ENCODE results near the gene UBE2QL1.
"Not testable (repeated sequence)": the region's sequence is repeated elsewhere in the genome, so short reads cannot be mapped to it uniquely, and the experiment has no call there.

The UBE2QL1 gene

GRCh38 chr5:6510973-6511372 is 62.3 kb downstream of the UBE2QL1 start:
- DNase-seq (ENCODE audit: low read depth) = no peak
- H3K4me3 ChIP-seq (ENCODE audit: low read depth, low read length) = no peak overlapping the region

GRCh38 chr5:6515812-6516211 is 67.2 kb downstream of the UBE2QL1 start:
- not testable (repeated sequence) for DNase-seq (ENCODE audit: low read depth); H3K4me3 ChIP-seq (ENCODE audit: low read depth, low read length)

- DNase-seq (ENCODE audit: low read depth) = no peak
- H3K4me3 ChIP-seq (ENCODE audit: low read depth, low read length) = no peak overlapping the region
Measured at GRCh38 chr5:6516823-6517222, 68.2 kb downstream of the UBE2QL1 start.

- H3K4me3 ChIP-seq (ENCODE audit: low read depth, low read length) = no peak overlapping the region
- DNase-seq (ENCODE audit: low read depth) = no peak
Measured at GRCh38 chr5:6517510-6517909, 68.9 kb downstream of the UBE2QL1 start.

- no peak for DNase-seq (ENCODE audit: low read depth)
- H3K4me3 ChIP-seq (ENCODE audit: low read depth, low read length) = no peak overlapping the region
Measured at GRCh38 chr5:6518298-6519057, 69.8 kb downstream of the UBE2QL1 start.

- no peak for DNase-seq (ENCODE audit: low read depth)
- no peak overlapping the region for H3K4me3 ChIP-seq (ENCODE audit: low read depth, low read length)
Measured at GRCh38 chr5:6520201-6520600, 71.5 kb downstream of the UBE2QL1 start.

GRCh38 chr5:6522331-6522730 is 73.7 kb downstream of the UBE2QL1 start:
- no peak overlapping the region for H3K4me3 ChIP-seq (ENCODE audit: low read depth, low read length)
- DNase-seq (ENCODE audit: low read depth) = no peak

GRCh38 chr5:6522923-6523322 is 74.3 kb downstream of the UBE2QL1 start:
- no peak for DNase-seq (ENCODE audit: low read depth)
- no peak overlapping the region for H3K4me3 ChIP-seq (ENCODE audit: low read depth, low read length)

- DNase-seq (ENCODE audit: low read depth) = no peak
- H3K4me3 ChIP-seq (ENCODE audit: low read depth, low read length) = no peak overlapping the region
Measured at GRCh38 chr5:6525422-6525821, 76.8 kb downstream of the UBE2QL1 start.

- no peak overlapping the region for H3K4me3 ChIP-seq (ENCODE audit: low read depth, low read length)
- DNase-seq (ENCODE audit: low read depth) = no peak
Measured at GRCh38 chr5:6525910-6526309, 77.3 kb downstream of the UBE2QL1 start.

GRCh38 chr5:6527749-6528455 is 79.2 kb downstream of the UBE2QL1 start:
- DNase-seq (ENCODE audit: low read depth) = no peak
- H3K4me3 ChIP-seq (ENCODE audit: low read depth, low read length) = no peak overlapping the region

GRCh38 chr5:6535594-6535993 is 86.9 kb downstream of the UBE2QL1 start:
- DNase-seq (ENCODE audit: low read depth) = no peak
- H3K4me3 ChIP-seq (ENCODE audit: low read depth, low read length) = no peak overlapping the region

- no peak overlapping the region for H3K4me3 ChIP-seq (ENCODE audit: low read depth, low read length)
- DNase-seq (ENCODE audit: low read depth) = no peak
Measured at GRCh38 chr5:6539060-6539459, 90.4 kb downstream of the UBE2QL1 start.

- DNase-seq (ENCODE audit: low read depth) = no peak
- no peak overlapping the region for H3K4me3 ChIP-seq (ENCODE audit: low read depth, low read length)
Measured at GRCh38 chr5:6540111-6540827, 91.6 kb downstream of the UBE2QL1 start.

- no peak overlapping the region for H3K4me3 ChIP-seq (ENCODE audit: low read depth, low read length)
- no peak for DNase-seq (ENCODE audit: low read depth)
Measured at GRCh38 chr5:6541256-6542013, 92.8 kb downstream of the UBE2QL1 start.

GRCh38 chr5:6542421-6543345 is 94.0 kb downstream of the UBE2QL1 start:
- no peak overlapping the region for H3K4me3 ChIP-seq (ENCODE audit: low read depth, low read length)
- no peak for DNase-seq (ENCODE audit: low read depth)

- no peak overlapping the region for H3K4me3 ChIP-seq (ENCODE audit: low read depth, low read length)
- no peak for DNase-seq (ENCODE audit: low read depth)
Measured at GRCh38 chr5:6543346-6543730, 94.7 kb downstream of the UBE2QL1 start.

GRCh38 chr5:6543830-6544560 is 95.3 kb downstream of the UBE2QL1 start:
- no peak overlapping the region for H3K4me3 ChIP-seq (ENCODE audit: low read depth, low read length)
- no peak for DNase-seq (ENCODE audit: low read depth)
